Right atrium auricular region (tissue), 2 donors: ENCODE measurements around the gene NRXN3. TPM values are rescaled to one million over a fixed set of nuclear protein-coding genes. Genes with fewer than 3 reads are reported as not detected.

Experiments
- DNase-seq: peaks from one replicate; pipeline ENCODE4 v3.0.0-alpha.2; 2019; ENCODE audit warnings: low spot score
- H3K27ac ChIP-seq, 2 donors: fragments of 200-600 bp; sonication (generic); 1 replicate in 1 of 2; 2 replicates in 1 of 2; pipeline ENCODE4 v1.5.1; 2016 to 2019
- H3K27me3 ChIP-seq, 2 donors: fragments of 200-600 bp; sonication (generic); one replicate each; pipeline versions ENCODE4 v1.5.1 to v1.6.0; 2017 to 2019
- H3K36me3 ChIP-seq: fragments of 200-600 bp; sonication (generic); one replicate; pipeline ENCODE4 v1.5.1; 2016
- H3K4me1 ChIP-seq, 2 donors: fragments of 200-600 bp; sonication (generic); one replicate each; pipeline versions ENCODE4 v1.5.1 to v1.6.0; 2017 to 2019
- H3K4me3 ChIP-seq, 2 donors: fragments of 200-600 bp; sonication (generic); 1 replicate in 1 of 2; 2 replicates in 1 of 2; pipeline ENCODE4 v1.5.1; 2017 to 2019; ENCODE audit warnings: mild to moderate bottlenecking in 1 of 2, moderate library complexity in 1 of 2
- H3K9me3 ChIP-seq, 2 donors: fragments of 200-600 bp; sonication (generic); one replicate each; pipeline ENCODE4 v1.5.1; 2019
- CTCF ChIP-seq, 2 donors: fragments of 200-600 bp; sonication (generic); IDR thresholded peaks; one replicate each; pipeline ENCODE4 v1.5.1; 2019; ENCODE audit warnings: antibody characterized with exemption in 2 of 2
- total RNA-seq, 2 donors: library from RNA; depleted of rRNA; stranded (reverse); fragments of >200 nt; gene quantifications; one replicate each; pipeline ENCODE4 v1.1.0, GENCODE V29; 2016

NRXN3 gene
- total RNA-seq, 2 donors from 2014 or later: 2.0 to 2.3 TPM

DNA sequence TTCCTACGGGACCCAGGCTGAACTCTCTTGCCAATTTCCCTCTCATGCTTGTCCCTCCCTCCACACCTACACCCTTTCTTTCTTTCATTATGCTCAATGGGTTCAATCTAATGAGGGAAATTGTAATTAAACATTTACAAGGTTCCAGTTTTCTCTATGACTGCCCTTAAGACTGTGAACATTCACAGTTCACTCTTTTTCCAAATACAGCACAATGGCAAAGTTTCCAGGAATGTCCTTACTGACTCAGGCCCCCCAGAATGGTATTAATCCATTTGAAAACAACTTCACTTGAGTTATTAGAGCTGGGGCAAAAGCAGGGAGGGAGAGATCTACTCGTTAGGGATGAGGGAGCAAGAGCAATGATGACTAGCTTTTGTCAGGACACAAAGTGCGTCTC lies 892.1 kb downstream of the NRXN3 start:
- Histone ChIP-seq H3K9me3 (peaks cover 0 to 5% of the 10 kb centered on the region in 2 donors), H3K27me3 (no peaks in the 10 kb centered on the region), H3K4me3 (no peak overlapping the region), H3K4me1 (no peaks in the 10 kb centered on the region), H3K27ac (no peak overlapping the region), H3K36me3 (no peaks in the 10 kb centered on the region)
- no peak for TF ChIP-seq CTCF (IDR thresholded peaks at IDR 0.05)
- no peak for DNase-seq

GRCh38 chr14:79064214-79064613 lies 894.0 kb downstream of the NRXN3 start:
- H3K27ac ChIP-seq: no peak overlapping the region
- no peaks in the 10 kb centered on the region for H3K4me1 ChIP-seq
- no peak for TF ChIP-seq CTCF (IDR thresholded peaks at IDR 0.05)
- no peaks in the 10 kb centered on the region for H3K36me3 ChIP-seq
- no peaks in the 10 kb centered on the region for H3K27me3 ChIP-seq
- H3K9me3 ChIP-seq: peaks cover 0 to 5% of the 10 kb centered on the region in 2 donors
- H3K4me3 ChIP-seq: no peak overlapping the region
- no peak for DNase-seq

DNA sequence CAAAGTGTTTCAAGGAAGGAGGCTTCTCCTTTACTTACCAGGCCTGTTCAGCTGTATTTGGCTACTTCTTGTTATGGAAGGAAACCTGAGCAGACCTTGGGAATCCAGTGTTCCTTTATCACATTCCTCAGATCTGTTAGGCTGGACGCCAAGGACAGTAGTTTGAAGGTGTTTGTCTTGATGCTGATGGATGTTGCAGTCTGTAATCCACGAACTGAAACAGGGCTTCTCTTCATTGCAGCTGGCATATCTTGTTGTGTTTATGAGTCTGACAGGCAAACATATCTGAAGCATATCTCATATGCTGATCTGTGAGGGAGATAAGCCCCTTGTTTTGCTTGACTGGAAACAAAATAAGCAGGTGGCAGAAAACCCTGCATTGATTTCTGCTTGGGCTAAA lies 904.3 kb downstream of the NRXN3 start:
- no peaks in the 10 kb centered on the region for H3K9me3 ChIP-seq
- TF ChIP-seq CTCF (IDR thresholded peaks at IDR 0.05): no peak

DNA sequence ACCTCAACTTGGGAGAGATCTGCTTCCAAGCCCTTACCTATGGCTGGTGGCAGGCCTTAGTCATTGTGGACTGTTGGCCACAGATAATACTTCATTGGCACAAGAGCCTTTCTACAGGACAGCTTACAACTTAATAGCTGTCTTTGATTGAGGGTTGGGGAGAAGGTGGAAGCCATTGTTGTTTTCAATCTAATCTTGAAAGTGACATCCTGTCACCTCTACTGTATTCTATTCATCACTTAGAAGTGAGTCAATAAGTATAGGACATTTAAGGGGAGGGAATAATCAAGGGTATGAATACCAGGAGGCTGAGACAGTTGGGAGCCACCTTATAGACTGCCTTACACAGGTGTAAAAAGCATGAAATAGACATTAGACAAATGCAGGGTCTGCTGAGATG lies 906.3 kb downstream of the NRXN3 start:
- no peak for TF ChIP-seq CTCF (IDR thresholded peaks at IDR 0.05)
- no peak overlapping the region for H3K4me3 ChIP-seq
- H3K27ac ChIP-seq: no peak overlapping the region
- H3K27me3 ChIP-seq: no peaks in the 10 kb centered on the region
- no peaks in the 10 kb centered on the region for H3K4me1 ChIP-seq
- no peak for DNase-seq
- H3K9me3 ChIP-seq: no peaks in the 10 kb centered on the region
- H3K36me3 ChIP-seq: no peaks in the 10 kb centered on the region

More for the DNA sequence above, 904.3 kb downstream of the NRXN3 start:
- H3K36me3 ChIP-seq: no peaks in the 10 kb centered on the region
- no peak for DNase-seq
- H3K27ac ChIP-seq: no peak overlapping the region
- H3K27me3 ChIP-seq: no peaks in the 10 kb centered on the region
- H3K4me1 ChIP-seq: no peaks in the 10 kb centered on the region
- no peak overlapping the region for H3K4me3 ChIP-seq

- no peaks in the 10 kb centered on the region for H3K4me1 ChIP-seq
- no peaks in the 10 kb centered on the region for H3K27me3 ChIP-seq
- no peaks in the 10 kb centered on the region for H3K9me3 ChIP-seq
- H3K4me3 ChIP-seq: no peak overlapping the region
- TF ChIP-seq CTCF (IDR thresholded peaks at IDR 0.05): no peak
- H3K36me3 ChIP-seq: no peaks in the 10 kb centered on the region
- H3K27ac ChIP-seq: no peak overlapping the region
- DNase-seq: no peak
These were observed 906.9 kb downstream of the NRXN3 start for GRCh38 chr14:79077096-79077495.

DNA sequence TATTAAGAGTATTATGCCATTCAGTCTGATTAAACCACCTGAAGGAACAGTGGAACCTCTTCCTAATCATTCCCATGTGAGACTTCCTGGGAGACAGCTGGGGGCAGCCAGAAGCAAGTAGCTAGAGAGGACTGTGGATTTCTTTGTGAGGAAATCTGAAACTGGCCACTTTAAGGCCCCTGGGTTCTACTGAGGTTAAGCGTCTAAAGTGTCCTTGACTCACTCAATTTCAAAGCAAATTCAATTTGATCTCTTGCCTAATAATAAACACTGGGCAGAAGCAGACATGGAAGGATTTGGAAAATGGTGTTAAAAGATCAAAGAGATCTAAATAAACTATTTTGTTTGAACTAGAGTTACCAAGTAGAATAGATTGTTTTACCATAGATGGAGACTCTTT lies 909.9 kb downstream of the NRXN3 start:
- Histone ChIP-seq H3K36me3 (no peaks in the 10 kb centered on the region), H3K27me3 (no peaks in the 10 kb centered on the region), H3K4me3 (no peak overlapping the region), H3K27ac (no peak overlapping the region), H3K9me3 (no peaks in the 10 kb centered on the region), H3K4me1 (no peaks in the 10 kb centered on the region)
- TF ChIP-seq CTCF (IDR thresholded peaks at IDR 0.05): no peak
- no peak for DNase-seq
